Astrocyte of the cerebellum (primary cell): ENCODE results near the gene CLPSL2.

Experiments used
- DNase-seq: peaks from one replicate; pipeline ENCODE4 v3.0.0-alpha.2; 2011; ENCODE audit warnings: low read depth
- H3K4me3 ChIP-seq: 2 replicates; pipeline ENCODE4 v1.5.1; 2011; ENCODE audit warnings: mild to moderate bottlenecking, low read depth, low read length, moderate library complexity
- CTCF ChIP-seq: IDR thresholded peaks from 2 replicates; pipeline ENCODE4 v1.5.1; 2012; ENCODE audit warnings: low read length, low read depth, moderate library complexity, mild to moderate bottlenecking; ENCODE audit errors: missing control alignments
- in situ Hi-C: cut with HindIII; loops from 2 replicates; pipeline ENCODE4 v1.10.0; 2017; ENCODE audit warnings: low sequenced_read_pairs

Gene CLPSL2

GRCh38 chr6:35808688-35809087, 32.3 kb downstream of the CLPSL2 start:
- no peak for DNase-seq
- no peak for TF ChIP-seq CTCF
- H3K4me3 ChIP-seq: no peak overlapping the region
- in situ Hi-C loops: no loop called here

- no peak for DNase-seq
- in situ Hi-C loops: no loop called here
- no peak for TF ChIP-seq CTCF
- H3K4me3 ChIP-seq: no peak overlapping the region
These were observed 33.4 kb downstream of the CLPSL2 start for GRCh38 chr6:35809809-35810208.

DNA sequence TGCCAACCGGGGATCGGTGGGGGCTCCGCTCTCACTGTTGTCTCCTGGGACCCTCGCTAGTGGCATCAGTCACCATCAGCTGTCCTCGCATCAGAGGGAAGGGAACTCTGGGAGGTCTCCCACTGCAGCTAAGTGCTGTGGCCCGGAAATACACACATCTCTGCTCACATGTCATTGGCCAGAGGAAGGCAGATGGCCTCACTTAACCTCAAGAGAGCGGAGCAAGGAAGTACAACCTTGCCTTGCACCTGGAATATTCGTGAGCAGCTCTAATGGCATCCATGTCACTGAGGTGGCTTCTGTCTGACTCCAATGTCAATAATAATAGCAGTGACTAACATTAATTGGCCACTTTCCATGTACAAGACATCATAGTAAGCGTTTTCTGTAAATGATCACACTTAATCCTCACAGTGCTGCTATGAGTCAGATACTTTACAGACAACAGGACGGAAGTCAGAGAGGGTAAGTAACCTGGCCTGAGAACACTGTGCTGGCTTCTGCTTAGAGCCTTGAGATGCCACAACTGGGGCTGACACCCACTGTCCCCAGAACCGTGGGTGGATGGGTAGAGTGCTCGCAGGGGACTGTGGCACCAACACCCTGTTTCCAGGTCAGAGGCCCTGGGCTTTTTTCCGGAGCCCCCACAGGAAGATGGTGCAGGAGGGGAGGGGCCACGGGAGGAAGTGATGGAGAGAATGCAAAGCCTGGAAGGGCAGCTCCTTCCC, 34.7 kb downstream of the CLPSL2 start:
- TF ChIP-seq CTCF: no peak
- in situ Hi-C loops: no loop called here
- H3K4me3 ChIP-seq: no peak overlapping the region
- no peak for DNase-seq

GRCh38 chr6:35811699-35811995, 35.2 kb downstream of the CLPSL2 start:
- no peak for DNase-seq
- in situ Hi-C loops: no loop called here
- no peak overlapping the region for H3K4me3 ChIP-seq
- TF ChIP-seq CTCF: no peak

DNA sequence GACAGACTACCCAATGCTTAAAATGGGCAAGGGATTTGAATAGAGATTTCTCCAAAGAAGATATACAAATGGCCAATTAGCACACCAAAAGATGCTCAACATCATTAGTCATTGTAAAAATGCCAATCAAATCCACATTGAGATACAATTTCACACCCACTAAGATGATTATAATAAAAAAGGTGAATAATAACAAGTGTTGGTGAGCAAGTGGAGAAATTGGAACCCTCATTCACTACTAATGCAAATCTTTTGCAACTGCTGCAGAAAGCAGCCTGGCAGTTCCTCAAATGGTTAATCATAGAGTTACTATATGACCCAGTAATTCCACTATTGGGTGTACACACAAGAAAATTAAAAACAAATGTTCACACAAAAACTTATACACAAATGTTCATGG, 41.1 kb downstream of the CLPSL2 start:
- no peak for TF ChIP-seq CTCF
- DNase-seq: no peak
- in situ Hi-C loops: no loop called here
- no peak overlapping the region for H3K4me3 ChIP-seq

GRCh38 chr6:35823601-35824000, 47.2 kb downstream of the CLPSL2 start:
- in situ Hi-C loops: no loop called here
- no peak overlapping the region for H3K4me3 ChIP-seq
- DNase-seq: no peak
- no peak for TF ChIP-seq CTCF
